ENCODE results near the gene UTP25.

- TF ChIP-seq SUZ12 (IDR thresholded peaks at IDR 0.05; ENCODE audit: extremely low read depth, insufficient read depth, insufficient read length) (no peak), ZNF274 (IDR thresholded peaks at IDR 0.05; ENCODE audit: low read depth, low read length) (no peak)
Measured at GRCh38 chr1:209797978-209798639, 29.7 kb upstream of the UTP25 start.

Measured in NT2/D1 (cell line).